Lower leg skin (tissue), 3 donors: Measurements from ENCODE around the gene TRIO.

ENCODE experiments used
- POLR2A ChIP-seq, 2 donors: fragments of 450-650 bp; IDR thresholded peaks; one replicate each; pipeline ENCODE4 v1.6.1; 2016 to 2017; ENCODE audit warnings: antibody characterized with exemption in 2 of 2, mild to moderate bottlenecking in 1 of 2, moderate library complexity in 1 of 2
- TF ChIP-seq, protein P1 (sequence below), 3 donors: fragments of 450-650 bp; IDR thresholded peaks; one replicate each; pipeline ENCODE4 v1.5.1; 2016; ENCODE audit warnings: antibody characterized with exemption in 3 of 3, mild to moderate bottlenecking in 3 of 3, moderate library complexity in 2 of 3

DNA sequence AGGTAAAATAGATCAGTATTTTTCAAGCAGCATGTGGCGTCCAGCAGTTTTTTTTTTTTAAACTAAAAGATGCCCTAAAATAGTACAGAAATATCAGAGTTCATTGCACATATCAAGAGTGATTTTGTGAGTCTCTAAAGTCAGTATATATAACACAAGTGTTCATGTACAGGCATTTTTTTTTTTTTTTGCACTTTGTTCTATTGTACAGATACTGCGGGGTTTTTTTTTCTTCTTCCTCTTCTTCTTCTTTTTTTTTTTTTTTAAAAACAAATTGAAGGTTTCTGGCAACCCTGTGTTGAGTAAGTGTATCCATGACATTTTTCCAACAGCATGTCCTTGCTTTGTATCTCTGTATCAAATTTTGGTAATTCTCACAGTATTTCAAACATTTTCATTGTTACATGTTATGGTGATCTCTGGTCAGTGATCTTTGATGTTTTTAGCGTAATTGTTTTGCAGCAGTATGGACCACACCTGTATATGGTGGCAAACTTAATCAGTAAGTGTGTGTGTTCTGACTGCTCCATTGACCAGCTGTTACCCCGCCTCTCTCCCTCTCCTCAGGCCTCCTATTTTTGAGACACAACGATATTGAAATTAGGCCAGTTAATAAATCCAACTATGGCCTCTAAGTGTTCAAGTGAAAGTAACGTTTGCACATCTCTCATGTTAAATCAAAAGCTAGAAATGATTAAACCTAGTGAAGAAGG lies 76.8 kb downstream of the TRIO start:
- TF ChIP-seq POLR2A (IDR thresholded peaks at IDR 0.05): no peak
- TF ChIP-seq, protein P1, sequence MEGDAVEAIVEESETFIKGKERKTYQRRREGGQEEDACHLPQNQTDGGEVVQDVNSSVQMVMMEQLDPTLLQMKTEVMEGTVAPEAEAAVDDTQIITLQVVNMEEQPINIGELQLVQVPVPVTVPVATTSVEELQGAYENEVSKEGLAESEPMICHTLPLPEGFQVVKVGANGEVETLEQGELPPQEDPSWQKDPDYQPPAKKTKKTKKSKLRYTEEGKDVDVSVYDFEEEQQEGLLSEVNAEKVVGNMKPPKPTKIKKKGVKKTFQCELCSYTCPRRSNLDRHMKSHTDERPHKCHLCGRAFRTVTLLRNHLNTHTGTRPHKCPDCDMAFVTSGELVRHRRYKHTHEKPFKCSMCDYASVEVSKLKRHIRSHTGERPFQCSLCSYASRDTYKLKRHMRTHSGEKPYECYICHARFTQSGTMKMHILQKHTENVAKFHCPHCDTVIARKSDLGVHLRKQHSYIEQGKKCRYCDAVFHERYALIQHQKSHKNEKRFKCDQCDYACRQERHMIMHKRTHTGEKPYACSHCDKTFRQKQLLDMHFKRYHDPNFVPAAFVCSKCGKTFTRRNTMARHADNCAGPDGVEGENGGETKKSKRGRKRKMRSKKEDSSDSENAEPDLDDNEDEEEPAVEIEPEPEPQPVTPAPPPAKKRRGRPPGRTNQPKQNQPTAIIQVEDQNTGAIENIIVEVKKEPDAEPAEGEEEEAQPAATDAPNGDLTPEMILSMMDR (IDR thresholded peaks at IDR 0.05): no peak
